Left lung (tissue), 10 donors: Measurements from ENCODE around the gene LRCH3. TPM values are rescaled to one million over a fixed set of nuclear protein-coding genes. Genes with fewer than 3 reads are reported as not detected.
A peak's percentile ranks its signal among the peaks of the same experiment; 100 is the strongest.

Experiments used
- ATAC-seq: fragments of 200-7000 bp; cut with Tn5 transposase; one replicate; pipeline ENCODE4 v1.9.1; 2020; ENCODE audit warnings: moderate library complexity
- DNase-seq, 4 donors: peaks; one replicate each; pipeline ENCODE4 v3.0.0-alpha.2; 2013 to 2020
- H3K27ac ChIP-seq, 2 donors: fragments of 200-600 bp; sonication (generic) in 1 of 2; one replicate each; pipeline versions ENCODE4 v1.5.0 to v1.8.0; 2020 to 2021
- H3K27me3 ChIP-seq, 2 donors: fragments of 200-600 bp; sonication (generic) in 1 of 2; one replicate each; pipeline versions ENCODE4 v1.5.0 to v1.8.0; 2020 to 2021
- H3K36me3 ChIP-seq, 2 donors: fragments of 200-600 bp; sonication (generic) in 1 of 2; one replicate each; pipeline versions ENCODE4 v1.5.0 to v1.8.0; 2020 to 2021
- H3K4me1 ChIP-seq, 2 donors: fragments of 200-600 bp; one replicate each; pipeline ENCODE4 v1.8.0; 2021
- H3K4me3 ChIP-seq, 2 donors: fragments of 200-600 bp; sonication (generic) in 1 of 2; one replicate each; pipeline versions ENCODE4 v1.5.0 to v1.8.0; 2020 to 2021; ENCODE audit warnings: mild to moderate bottlenecking in 1 of 2
- H3K9me3 ChIP-seq, 2 donors: fragments of 200-600 bp; sonication (generic) in 1 of 2; one replicate each; pipeline versions ENCODE4 v1.5.0 to v1.8.0; 2020 to 2021
- intact Hi-C, 2 donors: fragments of 100-400 bp; cut with DNase I; formaldehyde crosslinking; loops; one replicate each; pipeline versions ENCODE4 v1.11.2 to v1.14.2; 2022
- polyA plus RNA-seq, 6 donors: library from polyadenylated mRNA; unstranded; fragments of 120-200 nt; gene quantifications; one replicate each; pipeline ENCODE4 v1.2.1, GENCODE V29; 2013; ENCODE audit not compliant: insufficient read length in 6 of 6
- total RNA-seq, 2 donors: library from RNA; stranded (reverse); fragmentation: NEBNext Ultra II Directional; extraction: Animal tissue kit (Norgen Biotek cat#: 25700); gene quantifications; one replicate each; pipeline ENCODE4 v1.2.1, GENCODE V29; 2021
- TF ChIP-seq, protein P1 (sequence below), 2 donors: fragments of 200-600 bp; sonication (generic) in 1 of 2; IDR thresholded peaks; one replicate each; pipeline versions ENCODE4 v1.5.0 to v1.8.0; 2021; ENCODE audit warnings: antibody characterized with exemption in 2 of 2
- donor health status: DM: no; HTN: yes; CAD: no.
- donor health status: DM: no; HTN: no; CAD: no.

Gene LRCH3
- total and polyA plus RNA-seq, 8 donors: 36.8 to 66.3 (median 54.2) TPM

DNA sequence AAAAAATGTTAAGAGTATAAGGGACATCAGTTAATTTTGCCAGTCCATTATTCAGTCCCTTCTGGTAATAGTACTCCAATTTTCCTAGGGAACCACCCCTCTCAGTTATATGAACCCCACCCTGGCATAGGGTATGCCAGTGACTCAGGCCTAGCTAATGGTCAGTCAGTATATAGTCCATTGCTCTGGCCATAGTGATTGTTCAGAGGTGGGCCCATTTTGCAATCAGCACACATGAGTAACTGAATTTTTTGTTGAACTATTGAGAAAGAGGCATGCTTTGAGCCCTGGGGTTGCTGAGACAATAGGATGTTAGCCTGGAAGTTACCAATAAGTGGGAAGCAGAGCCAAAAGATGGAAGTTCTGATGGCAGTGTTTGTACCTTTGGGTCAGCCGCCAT, 4.1 kb downstream of the LRCH3 start:
- Histone ChIP-seq H3K9me3 (no peaks in the 10 kb centered on the region), H3K36me3 (no peaks in the 10 kb centered on the region), H3K4me3 (no peak overlapping the region), H3K27ac (no peak overlapping the region), H3K27me3 (no peaks in the 10 kb centered on the region), H3K4me1 (peaks cover 8 to 48% of the 10 kb centered on the region in 2 donors)
- ATAC-seq (no peak), DNase-seq (no peak)
- TF ChIP-seq, protein P1, sequence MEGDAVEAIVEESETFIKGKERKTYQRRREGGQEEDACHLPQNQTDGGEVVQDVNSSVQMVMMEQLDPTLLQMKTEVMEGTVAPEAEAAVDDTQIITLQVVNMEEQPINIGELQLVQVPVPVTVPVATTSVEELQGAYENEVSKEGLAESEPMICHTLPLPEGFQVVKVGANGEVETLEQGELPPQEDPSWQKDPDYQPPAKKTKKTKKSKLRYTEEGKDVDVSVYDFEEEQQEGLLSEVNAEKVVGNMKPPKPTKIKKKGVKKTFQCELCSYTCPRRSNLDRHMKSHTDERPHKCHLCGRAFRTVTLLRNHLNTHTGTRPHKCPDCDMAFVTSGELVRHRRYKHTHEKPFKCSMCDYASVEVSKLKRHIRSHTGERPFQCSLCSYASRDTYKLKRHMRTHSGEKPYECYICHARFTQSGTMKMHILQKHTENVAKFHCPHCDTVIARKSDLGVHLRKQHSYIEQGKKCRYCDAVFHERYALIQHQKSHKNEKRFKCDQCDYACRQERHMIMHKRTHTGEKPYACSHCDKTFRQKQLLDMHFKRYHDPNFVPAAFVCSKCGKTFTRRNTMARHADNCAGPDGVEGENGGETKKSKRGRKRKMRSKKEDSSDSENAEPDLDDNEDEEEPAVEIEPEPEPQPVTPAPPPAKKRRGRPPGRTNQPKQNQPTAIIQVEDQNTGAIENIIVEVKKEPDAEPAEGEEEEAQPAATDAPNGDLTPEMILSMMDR (IDR thresholded peaks at IDR 0.05): no peak
- intact Hi-C loops: no loop called here

DNA sequence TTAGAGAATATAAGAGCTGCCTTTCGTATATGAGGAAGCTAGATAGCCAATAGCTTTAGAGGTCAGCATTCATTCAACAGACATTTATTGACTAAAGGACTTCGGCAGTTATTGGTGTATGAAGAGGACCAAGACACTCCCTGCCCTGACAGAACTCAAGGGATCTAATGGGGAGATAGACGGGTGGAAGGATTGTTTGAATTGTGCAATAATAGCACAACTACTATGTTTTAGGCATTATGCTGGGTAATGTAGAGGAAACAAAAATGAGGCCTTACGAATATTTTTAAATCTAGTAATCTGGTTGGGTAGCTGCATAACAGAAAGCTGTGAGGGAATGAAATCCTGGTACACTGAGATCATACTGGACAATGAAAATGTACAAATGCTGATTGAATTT, 5.0 kb downstream of the LRCH3 start:
- H3K36me3 ChIP-seq: no peaks in the 10 kb centered on the region
- no peaks in the 10 kb centered on the region for H3K27me3 ChIP-seq
- H3K9me3 ChIP-seq: no peaks in the 10 kb centered on the region
- no peak for DNase-seq
- intact Hi-C loops: no loop called here
- H3K4me1 ChIP-seq: peaks cover 8 to 47% of the 10 kb centered on the region in 2 donors
- ATAC-seq: no peak
- H3K27ac ChIP-seq: no peak overlapping the region
- H3K4me3 ChIP-seq: no peak overlapping the region
- TF ChIP-seq, protein P1 (IDR thresholded peaks at IDR 0.05): no peak

DNA sequence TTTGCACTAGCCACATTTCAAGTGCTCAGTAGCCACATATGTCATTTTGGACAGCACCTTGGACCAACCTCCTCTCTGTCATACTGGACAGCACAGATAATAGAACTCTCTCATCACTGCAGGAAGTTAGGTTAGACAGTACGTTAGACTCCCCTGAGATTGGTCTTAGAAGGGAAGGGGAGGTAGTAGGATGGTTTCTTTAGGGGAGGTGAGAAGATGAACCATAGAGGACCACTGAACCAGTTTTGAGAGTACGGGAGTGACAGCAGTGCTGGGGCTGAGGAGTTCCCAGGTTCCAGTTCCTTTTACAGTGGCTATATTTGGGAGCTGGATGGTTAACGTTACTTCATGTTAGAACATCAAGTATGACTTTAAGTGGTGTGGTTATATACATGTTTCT, 7.8 kb downstream of the LRCH3 start:
- ATAC-seq: no peak

DNA sequence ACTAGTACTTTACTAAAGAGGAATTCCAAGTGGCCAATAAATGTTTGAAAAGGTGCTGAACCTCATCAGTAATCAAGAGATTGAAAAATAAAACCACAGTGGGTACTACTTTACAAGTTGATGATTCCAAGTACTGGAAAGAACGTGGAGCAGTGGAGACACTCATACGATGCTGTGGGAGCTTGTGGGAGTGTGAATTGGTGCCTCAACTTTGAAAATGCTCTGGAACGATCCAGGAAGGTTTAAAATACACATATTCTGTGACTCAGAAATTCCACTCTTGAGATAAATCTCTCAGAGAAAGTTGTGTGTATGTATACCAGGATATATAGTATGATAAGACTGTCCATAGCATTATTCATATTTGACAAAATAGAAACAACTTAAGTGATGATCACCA, 9.3 kb downstream of the LRCH3 start:
- ATAC-seq (peak; percentile 72), DNase-seq (no peak)
- Histone ChIP-seq H3K27me3 (no peaks in the 10 kb centered on the region), H3K4me3 (no peak overlapping the region), H3K27ac (no peak overlapping the region), H3K4me1 (peaks cover 10 to 30% of the 10 kb centered on the region in 2 donors), H3K36me3 (no peaks in the 10 kb centered on the region), H3K9me3 (no peaks in the 10 kb centered on the region)
- TF ChIP-seq, protein P1 (IDR thresholded peaks at IDR 0.05): no peak
- intact Hi-C loops: no loop called here

More for the DNA sequence above, 7.8 kb downstream of the LRCH3 start:
- H3K4me1 ChIP-seq: peaks cover 10 to 44% of the 10 kb centered on the region in 2 donors
- H3K27ac ChIP-seq: no peak overlapping the region
- intact Hi-C loops: no loop called here
- no peaks in the 10 kb centered on the region for H3K9me3 ChIP-seq
- H3K4me3 ChIP-seq: no peak overlapping the region
- TF ChIP-seq, protein P1 (IDR thresholded peaks at IDR 0.05): no peak
- H3K36me3 ChIP-seq: no peaks in the 10 kb centered on the region
- H3K27me3 ChIP-seq: no peaks in the 10 kb centered on the region
- no peak for DNase-seq

DNA sequence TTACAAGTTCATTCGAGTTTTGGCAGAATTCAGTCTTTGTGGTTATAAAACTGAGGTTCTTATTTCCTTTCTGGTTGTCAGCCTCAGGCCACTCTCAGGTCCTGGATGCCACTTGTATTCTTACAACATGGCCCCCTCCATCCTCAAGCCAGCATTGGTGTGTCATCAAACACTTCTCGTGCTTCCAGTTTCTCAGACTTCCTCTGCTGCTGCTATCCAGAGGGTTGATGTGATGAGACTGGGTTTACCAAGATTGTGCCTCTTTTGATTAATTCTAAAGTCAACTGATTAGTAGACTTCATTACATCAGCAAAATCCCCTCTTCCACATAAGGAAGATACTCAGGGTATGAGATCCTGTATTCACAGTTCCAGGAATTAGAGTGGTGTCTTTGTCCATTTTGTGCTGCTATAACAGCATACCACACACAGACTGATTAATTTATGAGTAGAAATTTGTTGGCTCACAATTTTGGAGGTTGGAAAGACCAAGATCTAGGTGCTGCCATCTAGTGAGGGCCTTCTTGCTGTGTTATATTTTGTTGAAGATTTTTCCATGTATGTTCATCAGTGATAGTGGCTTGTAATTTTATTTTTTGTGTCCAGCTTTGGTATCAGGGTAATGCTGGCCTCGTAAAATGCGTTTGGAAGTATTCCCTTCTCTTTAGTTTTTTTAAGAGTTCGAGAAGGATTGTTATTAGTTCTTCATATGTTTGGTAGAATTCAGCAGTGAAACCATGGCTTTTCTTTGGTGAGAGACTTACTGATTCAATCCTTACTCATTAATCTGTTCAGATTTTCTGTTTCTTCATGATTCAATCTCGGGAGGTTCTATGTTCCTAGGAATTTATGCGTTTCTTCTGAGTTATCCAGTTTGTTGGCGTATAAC, 11.1 kb downstream of the LRCH3 start:
- Histone ChIP-seq H3K36me3 (no peaks in the 10 kb centered on the region), H3K4me3 (no peak overlapping the region), H3K9me3 (no peaks in the 10 kb centered on the region), H3K27me3 (no peaks in the 10 kb centered on the region), H3K4me1 (peaks cover 10 to 24% of the 10 kb centered on the region in 2 donors), H3K27ac (peak overlapping the region in 1 of 2 donors; percentile 9)
- intact Hi-C loops: no loop called here
- TF ChIP-seq, protein P1 (IDR thresholded peaks at IDR 0.05): no peak
- no peak for DNase-seq
- peak; percentile 33 for ATAC-seq
